Kidney epithelial cell (primary cell): ENCODE results near the gene KLHL4. TPM values are rescaled to one million over a fixed set of nuclear protein-coding genes. Genes with fewer than 3 reads are reported as not detected.
A peak's percentile ranks its signal among the peaks of the same experiment; 100 is the strongest.
"Not testable (repeated sequence)": the region's sequence is repeated elsewhere in the genome, so short reads cannot be mapped to it uniquely, and the experiment has no call there.

ENCODE experiments used
- DNase-seq: peaks from one replicate; pipeline ENCODE4 v3.0.0-alpha.2; 2010; ENCODE audit warnings: low read depth
- H3K27me3 ChIP-seq: 2 replicates; pipeline ENCODE4 v1.6.0; 2011; ENCODE audit warnings: low read length; ENCODE audit not compliant: control insufficient read depth, insufficient read depth
- H3K36me3 ChIP-seq: 2 replicates; pipeline ENCODE4 v1.5.1; 2011; ENCODE audit warnings: low read length; ENCODE audit not compliant: control insufficient read depth, insufficient read depth
- H3K4me3 ChIP-seq: 2 replicates; pipeline ENCODE4 v1.5.1; 2011; ENCODE audit warnings: low read depth, mild to moderate bottlenecking, control low read depth, low read length
- CTCF ChIP-seq: IDR thresholded peaks from 2 replicates; pipeline ENCODE4 v1.5.1; 2011; ENCODE audit warnings: mild to moderate bottlenecking, moderate library complexity, low read length, control low read depth, inconsistent platforms; ENCODE audit not compliant: insufficient read depth, poor library complexity, severe bottlenecking
- total RNA-seq: library from RNA; depleted of rRNA; stranded (reverse); fragments of >200 nt; gene quantifications from 2 replicates; pipeline ENCODE4 v1.2.3, GENCODE V29; 2015

KLHL4 gene, protein sequence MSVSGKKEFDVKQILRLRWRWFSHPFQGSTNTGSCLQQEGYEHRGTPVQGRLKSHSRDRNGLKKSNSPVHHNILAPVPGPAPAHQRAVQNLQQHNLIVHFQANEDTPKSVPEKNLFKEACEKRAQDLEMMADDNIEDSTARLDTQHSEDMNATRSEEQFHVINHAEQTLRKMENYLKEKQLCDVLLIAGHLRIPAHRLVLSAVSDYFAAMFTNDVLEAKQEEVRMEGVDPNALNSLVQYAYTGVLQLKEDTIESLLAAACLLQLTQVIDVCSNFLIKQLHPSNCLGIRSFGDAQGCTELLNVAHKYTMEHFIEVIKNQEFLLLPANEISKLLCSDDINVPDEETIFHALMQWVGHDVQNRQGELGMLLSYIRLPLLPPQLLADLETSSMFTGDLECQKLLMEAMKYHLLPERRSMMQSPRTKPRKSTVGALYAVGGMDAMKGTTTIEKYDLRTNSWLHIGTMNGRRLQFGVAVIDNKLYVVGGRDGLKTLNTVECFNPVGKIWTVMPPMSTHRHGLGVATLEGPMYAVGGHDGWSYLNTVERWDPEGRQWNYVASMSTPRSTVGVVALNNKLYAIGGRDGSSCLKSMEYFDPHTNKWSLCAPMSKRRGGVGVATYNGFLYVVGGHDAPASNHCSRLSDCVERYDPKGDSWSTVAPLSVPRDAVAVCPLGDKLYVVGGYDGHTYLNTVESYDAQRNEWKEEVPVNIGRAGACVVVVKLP
- total RNA-seq, result 0.68 and 1.1 TPM in 2 replicates

DNA sequence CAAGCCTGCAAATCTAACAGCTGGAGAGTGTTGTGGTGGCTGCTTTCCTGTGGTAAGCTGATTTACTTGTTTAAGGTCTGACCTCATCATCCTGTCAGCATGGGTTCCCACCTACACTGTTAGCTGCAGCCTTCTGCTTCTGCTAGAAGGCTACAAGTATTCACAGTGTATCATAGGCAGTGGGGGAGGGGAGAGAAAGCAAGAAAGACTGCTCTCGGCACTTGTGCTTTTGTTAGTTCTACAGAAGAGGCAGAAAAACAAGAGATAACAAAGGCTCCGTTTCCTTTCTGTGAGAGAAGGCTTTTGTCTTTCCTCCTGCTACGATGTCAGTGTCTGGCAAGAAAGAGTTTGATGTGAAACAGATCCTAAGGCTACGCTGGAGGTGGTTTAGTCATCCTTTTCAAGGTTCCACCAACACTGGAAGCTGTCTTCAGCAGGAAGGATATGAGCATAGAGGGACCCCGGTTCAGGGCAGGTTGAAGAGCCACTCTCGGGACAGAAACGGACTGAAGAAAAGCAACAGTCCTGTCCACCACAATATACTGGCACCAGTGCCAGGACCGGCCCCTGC lies at the start of gene KLHL4:
Gene KLHL4, plus strand, starts transcription at position 232 of the 571 bp plus-strand sequence. Its CDS starts 92 bp downstream, at position 324.
- peak; percentile 79 for DNase-seq
- H3K4me3 ChIP-seq, result peak within 1 kb of the TSS; percentile 42
- H3K36me3 ChIP-seq, result no peaks in the 10 kb centered on the region
- no peak for TF ChIP-seq CTCF
- H3K27me3 ChIP-seq, result no peaks in the 10 kb centered on the region

GRCh38 chrX:87468941-87469340 lies 48.7 kb upstream of the KLHL4 start:
- no peak for TF ChIP-seq CTCF
- no peak overlapping the region for H3K4me3 ChIP-seq

DNA sequence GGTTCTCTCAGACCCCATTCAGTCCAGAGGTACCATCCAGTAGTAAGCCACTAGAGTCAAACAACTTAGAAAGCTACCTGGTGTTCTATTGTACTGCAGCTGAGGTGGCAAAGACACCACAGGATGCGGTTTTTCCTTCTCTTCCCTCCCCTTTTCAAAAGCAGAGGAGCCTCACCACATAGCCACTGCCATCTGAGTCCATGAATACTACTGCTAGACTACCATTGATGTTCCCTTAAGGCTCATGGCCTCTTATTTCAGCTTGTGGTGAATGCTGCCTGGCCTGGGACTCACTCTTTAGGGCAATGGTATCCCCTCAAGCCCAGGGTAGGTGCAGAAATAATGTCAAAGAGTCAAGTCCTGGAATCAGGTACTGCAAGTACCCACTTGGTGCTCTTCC lies 41.8 kb upstream of the KLHL4 start:
- DNase-seq, result no peak
- no peaks in the 10 kb centered on the region for H3K27me3 ChIP-seq
- H3K36me3 ChIP-seq, result no peaks in the 10 kb centered on the region
- no peak overlapping the region for H3K4me3 ChIP-seq
- no peak for TF ChIP-seq CTCF

More at GRCh38 chrX:87468941-87469340, 48.7 kb upstream of the KLHL4 start:
- no peaks in the 10 kb centered on the region for H3K27me3 ChIP-seq
- DNase-seq, result no peak
- H3K36me3 ChIP-seq, result no peaks in the 10 kb centered on the region

DNA sequence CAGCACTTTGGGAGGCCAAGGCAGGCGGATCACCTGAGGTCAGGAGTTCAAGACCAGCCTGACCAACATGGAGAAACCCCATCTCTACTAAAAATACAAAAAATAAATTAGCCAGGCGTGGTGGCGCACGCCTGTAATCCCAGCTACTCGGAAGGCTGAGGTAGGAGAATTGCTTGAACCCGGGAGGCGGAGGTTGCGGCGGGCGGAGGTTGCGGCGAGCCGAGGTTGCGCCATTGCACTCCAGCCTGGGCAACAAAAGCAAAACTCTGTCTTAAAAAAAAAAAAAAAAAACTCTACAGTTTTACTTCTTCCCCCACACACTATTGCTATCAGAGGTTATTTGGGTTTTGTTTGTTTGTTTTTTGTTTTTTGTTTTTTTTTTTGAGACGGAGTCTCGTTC lies 38.9 kb upstream of the KLHL4 start:
- DNase-seq, result not testable (repeated sequence)

DNA sequence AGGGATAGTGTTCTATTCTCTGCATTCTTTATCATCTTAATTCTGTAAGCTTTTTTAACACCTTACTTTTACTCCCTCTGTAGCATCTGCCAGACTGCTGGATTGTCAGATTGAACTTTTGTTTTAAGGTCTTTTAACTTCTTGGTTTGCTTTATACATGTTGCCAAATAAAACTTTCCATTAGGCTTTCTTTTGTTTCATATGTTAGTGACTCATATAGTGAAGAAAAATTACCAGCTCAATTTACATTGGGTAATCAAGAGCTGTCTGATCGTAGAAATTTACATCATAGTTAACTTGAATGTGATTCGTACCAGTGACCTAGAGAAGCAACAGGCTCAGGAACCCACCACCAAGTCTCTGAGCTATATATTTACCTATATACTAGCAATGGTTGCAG lies 28.5 kb upstream of the KLHL4 start:
- H3K36me3 ChIP-seq, result no peaks in the 10 kb centered on the region
- no peaks in the 10 kb centered on the region for H3K27me3 ChIP-seq
- TF ChIP-seq CTCF, result no peak
- no peak for DNase-seq
- H3K4me3 ChIP-seq, result no peak overlapping the region

More for the DNA sequence above, 38.9 kb upstream of the KLHL4 start:
- not testable (repeated sequence) for H3K27me3 ChIP-seq, H3K4me3 ChIP-seq, H3K36me3 ChIP-seq

DNA sequence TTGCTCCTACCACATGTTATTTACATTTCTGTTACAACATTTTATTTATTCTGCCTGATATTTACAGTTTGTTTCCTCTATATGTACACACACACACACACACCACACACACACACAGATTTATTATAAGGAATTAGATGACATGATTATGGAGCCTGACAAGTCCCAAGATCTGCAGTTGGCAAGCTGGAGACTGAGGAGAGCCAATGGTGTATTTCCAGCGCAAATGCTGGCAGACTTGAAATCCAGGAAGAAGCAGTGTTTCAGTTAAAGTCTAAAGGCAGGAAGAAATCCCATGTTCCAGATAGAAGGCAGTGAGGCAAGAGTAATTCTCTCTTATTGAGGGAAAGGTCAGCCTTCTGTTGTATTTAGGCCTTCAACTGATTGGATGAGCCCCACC lies 1.8 kb upstream of the KLHL4 start:
- TF ChIP-seq CTCF, result no peak
- DNase-seq, result no peak
- no peaks in the 10 kb centered on the region for H3K27me3 ChIP-seq
- no peak overlapping the region for H3K4me3 ChIP-seq
- H3K36me3 ChIP-seq, result no peaks in the 10 kb centered on the region
